ENCODE measurements around the gene RBM19. TPM values are rescaled to one million over a fixed set of nuclear protein-coding genes. Genes with fewer than 3 reads are reported as not detected.

RBM19 gene
- total and polyA plus RNA-seq, 7 experiments from 2014 or later, result 10.8 to 108 (median 59.0) TPM

DNA sequence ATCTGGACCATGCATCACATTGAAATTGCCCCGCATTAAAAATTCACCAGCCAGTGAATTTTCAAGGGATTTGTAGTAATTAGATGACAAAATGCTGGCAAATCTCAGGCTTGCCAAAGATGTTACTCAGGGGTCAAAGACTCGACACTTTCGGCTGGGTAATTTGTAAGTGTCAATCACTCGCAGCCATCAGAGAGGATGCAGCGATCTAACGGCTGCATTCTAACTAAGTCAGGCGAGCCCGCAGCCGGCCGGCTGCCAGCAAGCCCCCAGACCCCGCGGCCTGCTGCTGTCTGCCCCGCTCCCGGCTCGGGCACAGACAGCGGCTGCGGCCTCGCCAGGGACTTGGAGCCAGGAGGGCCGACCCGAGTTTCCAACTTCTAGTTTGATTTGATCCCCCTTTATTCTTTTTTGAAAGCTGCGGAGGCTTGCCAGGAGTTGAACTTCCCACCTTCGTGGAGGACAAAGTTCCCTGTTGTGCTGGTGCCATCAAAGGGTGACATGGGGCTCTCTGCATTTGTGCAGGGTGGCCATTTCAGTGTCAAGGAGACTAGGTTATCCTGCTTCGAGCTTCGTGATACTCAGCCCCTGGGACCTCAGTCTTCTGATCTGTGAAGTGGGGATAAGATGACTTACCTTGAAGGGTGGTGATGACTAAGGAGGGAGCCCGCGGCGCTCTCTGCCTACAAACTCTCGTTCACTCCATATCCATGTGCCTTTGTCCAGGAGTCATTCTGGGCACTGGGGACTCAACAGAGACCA, 169.9 kb downstream of the RBM19 start:
- ChIA-PET POLR2A (no interaction called here), CTCF (no interaction called here)
- H3K27me3 ChIP-seq (ENCODE audit: control insufficient read depth in 2 of 2, insufficient read depth in 2 of 2, low read length in 2 of 2), result no peaks in the 10 kb centered on the region
- DNase-seq (no peak), ATAC-seq (no peak)
- no peaks in the 10 kb centered on the region for H3K9me3 ChIP-seq (ENCODE audit: control insufficient read depth in 2 of 3, low read length in 3 of 3)
- no peak overlapping the region for H3K4me3 ChIP-seq (ENCODE audit: low read length)
- intact Hi-C loops (cut with micrococcal nuclease), result no loop called here
- H3K4me1 Mint-ChIP-seq, result no peaks in the 10 kb centered on the region
- H3K4me3 Mint-ChIP-seq, result no peak overlapping the region
- peak overlapping the region in 1 of 9 donors; percentile 43 for H3K27ac Mint-ChIP-seq
- H3K27me3 Mint-ChIP-seq, result no peaks in the 10 kb centered on the region
- H3K4me1 ChIP-seq (ENCODE audit: control insufficient read depth in 2 of 2, insufficient read depth in 2 of 2, low read length in 2 of 2), result no peaks in the 10 kb centered on the region
- peaks cover 0 to 15% (median 1%) of the 10 kb centered on the region in 11 donors for H3K9me3 Mint-ChIP-seq
- H3K27ac ChIP-seq (ENCODE audit: low read depth, low read length), result no peak overlapping the region
- H3K36me3 Mint-ChIP-seq, result peaks cover 0 to 30% (median 8%) of the 10 kb centered on the region in 5 donors
- H3K36me3 ChIP-seq (ENCODE audit: control insufficient read depth in 2 of 3, insufficient read depth in 3 of 3, low read length in 3 of 3), result no peaks in the 10 kb centered on the region

- Histone ChIP-seq H3K4me3 (ENCODE audit: low read length) (no peak overlapping the region), H3K9me3 (ENCODE audit: control insufficient read depth in 2 of 3, low read length in 3 of 3) (no peaks in the 10 kb centered on the region), H3K4me1 (ENCODE audit: control insufficient read depth in 2 of 2, insufficient read depth in 2 of 2, low read length in 2 of 2) (no peaks in the 10 kb centered on the region), H3K27ac (ENCODE audit: low read depth, low read length) (no peak overlapping the region), H3K27me3 (ENCODE audit: control insufficient read depth in 2 of 2, insufficient read depth in 2 of 2, low read length in 2 of 2) (no peaks in the 10 kb centered on the region), H3K36me3 (ENCODE audit: control insufficient read depth in 2 of 3, insufficient read depth in 3 of 3, low read length in 3 of 3) (no peaks in the 10 kb centered on the region)
- intact Hi-C loops (cut with micrococcal nuclease), result no loop called here
- H3K27me3 Mint-ChIP-seq, result no peaks in the 10 kb centered on the region
- H3K4me3 Mint-ChIP-seq, result no peak overlapping the region
- DNase-seq (no peak), ATAC-seq (no peak)
- ChIA-PET CTCF (no interaction called here), POLR2A (no interaction called here)
- H3K36me3 Mint-ChIP-seq, result peaks cover 0 to 30% (median 8%) of the 10 kb centered on the region in 5 donors
- peaks cover 0 to 23% (median 5%) of the 10 kb centered on the region in 11 donors for H3K9me3 Mint-ChIP-seq
- H3K4me1 Mint-ChIP-seq, result no peaks in the 10 kb centered on the region
- no peak overlapping the region for H3K27ac Mint-ChIP-seq
These were observed 170.7 kb downstream of the RBM19 start for GRCh38 chr12:113795445-113795844.

- H3K4me1 ChIP-seq (ENCODE audit: control insufficient read depth in 2 of 2, insufficient read depth in 2 of 2, low read length in 2 of 2), result no peaks in the 10 kb centered on the region
- H3K36me3 ChIP-seq (ENCODE audit: control insufficient read depth in 2 of 3, insufficient read depth in 3 of 3, low read length in 3 of 3), result no peaks in the 10 kb centered on the region
- H3K4me3 ChIP-seq (ENCODE audit: low read length), result no peak overlapping the region
- no peaks in the 10 kb centered on the region for H3K9me3 ChIP-seq (ENCODE audit: control insufficient read depth in 2 of 3, low read length in 3 of 3)
- H3K4me1 Mint-ChIP-seq, result no peaks in the 10 kb centered on the region
- H3K27ac ChIP-seq (ENCODE audit: low read depth, low read length), result no peak overlapping the region
- no peaks in the 10 kb centered on the region for H3K27me3 ChIP-seq (ENCODE audit: control insufficient read depth in 2 of 2, insufficient read depth in 2 of 2, low read length in 2 of 2)
- ChIA-PET CTCF (no interaction called here), POLR2A (no interaction called here)
- peaks cover 3 to 30% (median 8%) of the 10 kb centered on the region in 11 donors for H3K9me3 Mint-ChIP-seq
- H3K27me3 Mint-ChIP-seq, result no peaks in the 10 kb centered on the region
- DNase-seq (no peak), ATAC-seq (no peak)
- peaks cover 0 to 30% (median 8%) of the 10 kb centered on the region in 5 donors for H3K36me3 Mint-ChIP-seq
- no peak overlapping the region for H3K27ac Mint-ChIP-seq
- intact Hi-C loops (cut with micrococcal nuclease), result no loop called here
- no peak overlapping the region for H3K4me3 Mint-ChIP-seq
These were observed 171.4 kb downstream of the RBM19 start for GRCh38 chr12:113794774-113795173.

DNA sequence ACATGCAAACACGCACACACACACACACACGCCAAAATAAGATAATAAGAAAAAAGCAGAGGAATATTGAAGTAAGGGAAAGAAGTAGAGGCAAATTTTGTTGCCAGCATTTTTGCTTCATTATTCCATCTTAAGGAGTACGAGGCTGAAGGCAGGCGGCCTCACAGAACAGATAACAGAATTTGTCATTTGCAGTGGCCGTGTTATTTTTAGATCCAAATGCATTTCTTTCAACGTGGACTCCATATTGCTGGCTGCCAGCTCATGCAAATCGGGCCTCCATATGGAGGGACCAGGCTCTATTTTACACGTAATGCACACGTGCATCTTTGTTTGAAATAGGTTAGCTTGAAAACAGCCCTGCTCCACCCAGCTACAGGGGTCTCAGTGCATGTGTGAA, 172.9 kb downstream of the RBM19 start:
- DNase-seq (no peak), ATAC-seq (no peak)
- no peaks in the 10 kb centered on the region for H3K27me3 ChIP-seq (ENCODE audit: control insufficient read depth in 2 of 2, insufficient read depth in 2 of 2, low read length in 2 of 2)
- no peaks in the 10 kb centered on the region for H3K27me3 Mint-ChIP-seq
- no peaks in the 10 kb centered on the region for H3K4me1 Mint-ChIP-seq
- no peaks in the 10 kb centered on the region for H3K36me3 ChIP-seq (ENCODE audit: control insufficient read depth in 2 of 3, insufficient read depth in 3 of 3, low read length in 3 of 3)
- CTCF ChIA-PET, result no interaction called here
- peaks cover 3 to 44% (median 11%) of the 10 kb centered on the region in 11 donors for H3K9me3 Mint-ChIP-seq
- intact Hi-C loops (cut with micrococcal nuclease), result no loop called here
- no peak overlapping the region for H3K27ac ChIP-seq (ENCODE audit: low read depth, low read length)
- H3K27ac Mint-ChIP-seq, result no peak overlapping the region
- POLR2A ChIA-PET, result no interaction called here
- H3K9me3 ChIP-seq (ENCODE audit: control insufficient read depth in 2 of 3, low read length in 3 of 3), result no peaks in the 10 kb centered on the region
- peaks cover 0 to 25% (median 10%) of the 10 kb centered on the region in 5 donors for H3K36me3 Mint-ChIP-seq
- no peak overlapping the region for H3K4me3 Mint-ChIP-seq
- H3K4me3 ChIP-seq (ENCODE audit: low read length), result no peak overlapping the region
- H3K4me1 ChIP-seq (ENCODE audit: control insufficient read depth in 2 of 2, insufficient read depth in 2 of 2, low read length in 2 of 2), result no peaks in the 10 kb centered on the region

GRCh38 chr12:113792450-113792849, 173.7 kb downstream of the RBM19 start:
- no peaks in the 10 kb centered on the region for H3K4me1 ChIP-seq (ENCODE audit: control insufficient read depth in 2 of 2, insufficient read depth in 2 of 2, low read length in 2 of 2)
- intact Hi-C loops (cut with micrococcal nuclease), result no loop called here
- H3K36me3 ChIP-seq (ENCODE audit: control insufficient read depth in 2 of 3, insufficient read depth in 3 of 3, low read length in 3 of 3), result no peaks in the 10 kb centered on the region
- no peaks in the 10 kb centered on the region for H3K9me3 ChIP-seq (ENCODE audit: control insufficient read depth in 2 of 3, low read length in 3 of 3)
- H3K4me3 ChIP-seq (ENCODE audit: low read length), result no peak overlapping the region
- H3K9me3 Mint-ChIP-seq, result peaks cover 3 to 52% (median 17%) of the 10 kb centered on the region in 11 donors
- H3K27me3 Mint-ChIP-seq, result peaks cover 0 to 3% (median 0%) of the 10 kb centered on the region in 5 donors
- DNase-seq (no peak), ATAC-seq (no peak)
- peaks cover 0 to 25% (median 10%) of the 10 kb centered on the region in 5 donors for H3K36me3 Mint-ChIP-seq
- no peaks in the 10 kb centered on the region for H3K27me3 ChIP-seq (ENCODE audit: control insufficient read depth in 2 of 2, insufficient read depth in 2 of 2, low read length in 2 of 2)
- H3K27ac ChIP-seq (ENCODE audit: low read depth, low read length), result no peak overlapping the region
- H3K27ac Mint-ChIP-seq, result no peak overlapping the region
- ChIA-PET POLR2A (no interaction called here), CTCF (no interaction called here)
- H3K4me1 Mint-ChIP-seq, result no peaks in the 10 kb centered on the region
- H3K4me3 Mint-ChIP-seq, result no peak overlapping the region

DNA sequence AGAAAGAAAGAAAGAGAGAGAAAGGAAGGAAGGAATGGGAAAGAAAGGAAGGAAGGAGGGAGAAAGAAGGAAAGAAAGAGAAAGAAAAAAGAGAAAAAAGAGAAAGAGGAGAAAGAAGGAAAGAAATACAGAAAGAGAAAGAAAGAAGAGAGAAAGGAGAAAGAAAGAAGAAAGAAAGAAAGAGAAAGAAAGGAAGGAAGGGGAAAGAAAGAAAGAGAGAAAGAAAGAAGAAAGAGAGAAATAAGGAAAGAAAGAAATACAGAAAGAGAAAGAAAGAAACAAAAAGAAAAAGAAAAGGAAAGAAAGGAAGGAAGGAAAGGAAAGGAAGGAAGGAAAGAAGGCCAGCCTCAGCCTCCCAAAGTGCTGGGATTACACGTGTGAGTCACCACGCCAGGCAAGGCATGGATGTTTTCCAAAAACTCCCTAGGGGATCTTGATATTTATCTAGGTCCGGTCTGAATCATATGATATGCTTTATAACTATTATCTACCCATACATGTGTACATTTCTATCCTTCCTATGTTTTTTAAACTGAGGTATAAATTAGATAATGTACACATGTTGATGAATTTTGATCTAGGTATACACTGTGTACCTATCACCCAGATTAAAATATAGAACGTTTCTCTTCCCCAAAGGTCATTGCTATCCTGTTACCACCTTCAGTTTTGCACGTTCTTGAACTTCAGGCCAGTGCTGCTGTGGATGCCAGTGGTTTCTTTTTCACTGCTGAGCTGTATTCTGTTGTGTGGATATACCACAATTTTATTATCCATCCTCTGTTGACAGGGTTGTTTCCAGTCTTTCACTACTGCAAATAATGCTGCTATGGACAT, 177.9 kb downstream of the RBM19 start:
- Mint-ChIP-seq H3K36me3 (peaks cover 0 to 10% (median 6%) of the 10 kb centered on the region in 5 donors), H3K9me3 (peaks cover 5 to 74% (median 18%) of the 10 kb centered on the region in 11 donors), H3K27me3 (peaks cover 0 to 7% (median 6%) of the 10 kb centered on the region in 5 donors), H3K4me3 (no peak overlapping the region), H3K4me1 (no peaks in the 10 kb centered on the region), H3K27ac (no peak overlapping the region)
- H3K27ac ChIP-seq (ENCODE audit: low read depth, low read length), result no peak overlapping the region
- no peaks in the 10 kb centered on the region for H3K27me3 ChIP-seq (ENCODE audit: control insufficient read depth in 2 of 2, insufficient read depth in 2 of 2, low read length in 2 of 2)
- POLR2A ChIA-PET, result no interaction called here
- H3K4me3 ChIP-seq (ENCODE audit: low read length), result no peak overlapping the region
- peaks cover 0 to 3% (median 0%) of the 10 kb centered on the region in 3 experiments for H3K9me3 ChIP-seq (ENCODE audit: control insufficient read depth in 2 of 3, low read length in 3 of 3)
- CTCF ChIA-PET, result no interaction called here
- no peaks in the 10 kb centered on the region for H3K4me1 ChIP-seq (ENCODE audit: control insufficient read depth in 2 of 2, insufficient read depth in 2 of 2, low read length in 2 of 2)
- ATAC-seq (no peak), DNase-seq (no peak)
- intact Hi-C loops (cut with micrococcal nuclease), result no loop called here
- H3K36me3 ChIP-seq (ENCODE audit: control insufficient read depth in 2 of 3, insufficient read depth in 3 of 3, low read length in 3 of 3), result no peaks in the 10 kb centered on the region

Data from naive thymus-derived CD4-positive, alpha-beta T cell (primary cell).